HCT116 (cell line): Measurements from ENCODE around the gene HBP1.

Source experiments
- CTCF ChIP-seq, 3 experiments: fragments of 200-600 bp in 1 of 3; sonication (generic) in 1 of 3; IDR thresholded peaks in 2 of 3; conservative IDR thresholded peaks in 1 of 3; 2 replicates each; pipeline ENCODE4 v1.5.1; 2012 to 2017; ENCODE audit warnings: low read depth in 2 of 3, low read length in 2 of 3, antibody characterized with exemption in 1 of 3, borderline replicate concordance in 1 of 3, control low read depth in 1 of 3, mild to moderate bottlenecking in 1 of 3, mixed read lengths in 1 of 3, mixed run types in 1 of 3, moderate library complexity in 1 of 3; ENCODE audit not compliant: insufficient read depth in 1 of 3
- EZH2 ChIP-seq: fragments of 200-600 bp; sonication (generic); IDR thresholded peaks from 2 replicates; pipeline ENCODE4 v1.6.1; 2017; ENCODE audit warnings: antibody characterized with exemption, mixed run types
- EZH2phosphoT487 ChIP-seq: fragments of 200-600 bp; IDR thresholded peaks from 2 replicates; pipeline ENCODE4 v1.6.1; 2018; ENCODE audit warnings: antibody characterized with exemption, borderline replicate concordance
- FOSL1 ChIP-seq: IDR thresholded peaks from 2 replicates; pipeline ENCODE4 v1.6.1; 2012; ENCODE audit warnings: low read depth
- MAX ChIP-seq: IDR thresholded peaks from 2 replicates; pipeline ENCODE4 v1.6.1; 2012
- POLR2A ChIP-seq: IDR thresholded peaks from 2 replicates; pipeline ENCODE4 v1.7.0; 2011; ENCODE audit warnings: borderline replicate concordance; ENCODE audit not compliant: insufficient read depth, insufficient read length; ENCODE audit errors: extremely low read depth
- SIN3A ChIP-seq: IDR thresholded peaks from 2 replicates; pipeline ENCODE4 v1.6.1; 2012; ENCODE audit warnings: low read depth
- SP1 ChIP-seq: IDR thresholded peaks from 2 replicates; pipeline ENCODE4 v1.6.1; 2012; ENCODE audit warnings: low read depth
- TCF7L2 ChIP-seq: IDR thresholded peaks from 2 replicates; pipeline ENCODE4 v1.7.0; 2011; ENCODE audit warnings: borderline replicate concordance, inconsistent platforms; ENCODE audit not compliant: insufficient read depth, insufficient read length; ENCODE audit errors: extremely low read depth
- ZNF274 ChIP-seq: fragments of 200-500 bp; sonication (Bioruptor generic); IDR thresholded peaks from 2 replicates; pipeline ENCODE4 v1.6.1; 2014; ENCODE audit warnings: mild to moderate bottlenecking, low read depth, low read length, inconsistent platforms
- TF ChIP-seq, protein P1 (sequence below): IDR thresholded peaks from 2 replicates; pipeline ENCODE4 v1.6.1; 2012; ENCODE audit warnings: low read depth

DNA sequence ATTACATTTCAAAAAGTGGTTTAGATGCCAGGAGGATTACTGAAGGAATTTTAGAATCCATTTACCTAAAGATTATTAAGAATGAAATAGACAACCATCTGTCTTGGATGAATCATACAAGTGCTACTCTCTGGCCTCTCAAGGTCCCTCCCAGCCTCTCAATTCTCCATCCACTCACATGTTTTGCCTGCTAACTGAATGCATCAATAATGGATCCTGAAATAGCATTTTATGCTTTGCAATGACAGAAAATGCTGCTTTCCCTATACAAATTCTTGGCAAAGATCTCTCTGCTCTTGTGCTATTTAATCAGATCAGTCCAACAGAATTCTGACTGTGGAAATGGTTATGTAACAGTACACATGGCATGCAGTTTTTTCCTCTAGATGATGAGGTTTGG lies 68.1 kb downstream of the HBP1 start:
- TF ChIP-seq MAX (no peak), TCF7L2 (no peak), SP1 (no peak), POLR2A (no peak), CTCF (IDR thresholded peaks at IDR 0.05 in 2 of 3, conservative IDR thresholded peaks at IDR 0.05 in 1 of 3; ENCODE audit: borderline replicate concordance in 1 of 3, insufficient read depth in 1 of 3, low read depth in 2 of 3, low read length in 2 of 3) (no peak), SIN3A (no peak), ZNF274 (no peak), FOSL1 (no peak), EZH2 (no peak), EZH2phosphoT487 (no peak)
- TF ChIP-seq, protein P1, sequence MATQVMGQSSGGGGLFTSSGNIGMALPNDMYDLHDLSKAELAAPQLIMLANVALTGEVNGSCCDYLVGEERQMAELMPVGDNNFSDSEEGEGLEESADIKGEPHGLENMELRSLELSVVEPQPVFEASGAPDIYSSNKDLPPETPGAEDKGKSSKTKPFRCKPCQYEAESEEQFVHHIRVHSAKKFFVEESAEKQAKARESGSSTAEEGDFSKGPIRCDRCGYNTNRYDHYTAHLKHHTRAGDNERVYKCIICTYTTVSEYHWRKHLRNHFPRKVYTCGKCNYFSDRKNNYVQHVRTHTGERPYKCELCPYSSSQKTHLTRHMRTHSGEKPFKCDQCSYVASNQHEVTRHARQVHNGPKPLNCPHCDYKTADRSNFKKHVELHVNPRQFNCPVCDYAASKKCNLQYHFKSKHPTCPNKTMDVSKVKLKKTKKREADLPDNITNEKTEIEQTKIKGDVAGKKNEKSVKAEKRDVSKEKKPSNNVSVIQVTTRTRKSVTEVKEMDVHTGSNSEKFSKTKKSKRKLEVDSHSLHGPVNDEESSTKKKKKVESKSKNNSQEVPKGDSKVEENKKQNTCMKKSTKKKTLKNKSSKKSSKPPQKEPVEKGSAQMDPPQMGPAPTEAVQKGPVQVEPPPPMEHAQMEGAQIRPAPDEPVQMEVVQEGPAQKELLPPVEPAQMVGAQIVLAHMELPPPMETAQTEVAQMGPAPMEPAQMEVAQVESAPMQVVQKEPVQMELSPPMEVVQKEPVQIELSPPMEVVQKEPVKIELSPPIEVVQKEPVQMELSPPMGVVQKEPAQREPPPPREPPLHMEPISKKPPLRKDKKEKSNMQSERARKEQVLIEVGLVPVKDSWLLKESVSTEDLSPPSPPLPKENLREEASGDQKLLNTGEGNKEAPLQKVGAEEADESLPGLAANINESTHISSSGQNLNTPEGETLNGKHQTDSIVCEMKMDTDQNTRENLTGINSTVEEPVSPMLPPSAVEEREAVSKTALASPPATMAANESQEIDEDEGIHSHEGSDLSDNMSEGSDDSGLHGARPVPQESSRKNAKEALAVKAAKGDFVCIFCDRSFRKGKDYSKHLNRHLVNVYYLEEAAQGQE, result no peak
